ENCODE data around the gene SCGN. TPM values are rescaled to one million over a fixed set of nuclear protein-coding genes. Genes with fewer than 3 reads are reported as not detected.

SCGN gene
- total RNA-seq, 4 donors from 2014 or later, result 3.6 to 13.0 (median 5.0) TPM

DNA sequence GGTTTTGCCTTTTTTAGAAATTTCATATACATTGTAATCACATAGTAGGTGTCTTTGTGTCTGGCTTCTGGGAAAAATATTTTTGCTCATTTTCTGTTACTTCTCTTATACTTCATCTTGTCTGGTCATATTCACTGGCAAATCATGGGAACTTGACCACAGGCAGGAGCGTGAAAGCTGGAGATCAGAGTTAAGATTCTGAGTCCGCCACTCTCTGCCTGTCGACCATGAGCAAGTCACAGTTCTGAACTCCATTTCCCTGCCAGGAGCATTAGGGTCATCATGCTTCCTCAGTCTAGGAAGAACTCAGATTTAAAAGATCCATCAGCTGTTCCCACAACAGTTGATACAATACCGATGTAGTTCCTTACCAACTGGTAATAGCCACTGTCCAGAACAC lies 12.4 kb upstream of the SCGN start:
- H3K4me1 ChIP-seq, result peaks cover 0 to 8% (median 0%) of the 10 kb centered on the region in 4 donors
- no peak for TF ChIP-seq EP300 (IDR thresholded peaks at IDR 0.05; ENCODE audit: low read depth)
- no peaks in the 10 kb centered on the region for H3K36me3 ChIP-seq
- no peak overlapping the region for H3K4me3 ChIP-seq
- no peak for DNase-seq
- H3K9me3 ChIP-seq, result no peaks in the 10 kb centered on the region
- intact Hi-C loops (cut with DNase I; ENCODE audit: low total_unique reads) (no loop called here), in situ Hi-C loops (cut with MboI; ENCODE audit: low pct_ligation_motif_present in 1 of 4, low pct_unique_long_range_greater_than_20kb in 1 of 4, low sequenced_read_pairs in 3 of 4) (no loop called here)
- peaks cover 6% of the 10 kb centered on the region for H3K27me3 ChIP-seq
- H3K27ac ChIP-seq, result no peak overlapping the region
- 85 to 89% methylated on average over 2 to 4 of the region's 4 CpGs for WGBS, 2 donors (ENCODE audit: low coverage in 1 of 2)

DNA sequence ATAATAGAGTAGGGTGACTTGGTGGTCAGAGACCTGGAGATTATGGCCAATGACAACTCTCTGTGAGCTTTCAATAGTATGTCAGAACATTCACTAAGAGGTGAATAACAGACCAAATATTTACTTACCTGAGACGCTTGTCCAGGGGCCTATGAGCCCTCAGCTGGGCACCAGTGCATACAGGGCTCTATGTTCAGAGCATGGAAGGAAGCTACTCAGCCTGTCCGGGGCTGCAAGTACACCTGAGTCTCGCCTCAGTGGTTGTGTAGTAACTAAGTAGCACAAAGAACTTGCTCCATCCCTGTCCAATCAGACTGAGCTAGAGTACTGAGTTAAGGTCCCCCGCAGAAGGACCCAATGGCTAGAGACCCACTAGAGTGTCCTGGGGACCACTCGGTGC lies 11.6 kb upstream of the SCGN start:
- intact Hi-C loops (cut with DNase I; ENCODE audit: low total_unique reads), result no loop called here
- peaks cover 0 to under 1% (median 0%) of the 10 kb centered on the region in 4 donors for H3K4me1 ChIP-seq
- WGBS, 2 donors (ENCODE audit: low coverage in 1 of 2), result 82 to 93% methylated on average over 2 to 5 of the region's 5 CpGs

DNA sequence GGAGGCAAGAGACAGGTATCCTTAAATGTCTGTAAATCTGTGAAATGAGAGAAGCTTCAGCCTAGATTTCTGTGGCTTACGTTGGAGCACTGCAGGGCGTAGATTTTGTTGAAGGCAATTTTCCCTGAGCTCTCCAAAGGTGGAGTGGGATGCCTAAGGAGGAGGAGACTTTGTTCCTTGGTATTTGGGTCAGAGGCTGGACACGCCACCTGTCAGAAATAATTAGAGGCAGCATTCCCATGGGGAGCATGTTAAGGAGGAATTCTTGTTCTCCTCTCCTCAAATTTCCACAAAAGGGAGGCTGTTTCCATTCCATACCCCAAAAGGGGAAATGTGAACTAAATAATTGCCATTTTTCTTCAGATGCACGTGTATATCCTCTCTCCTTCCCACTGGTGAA lies 11.1 kb upstream of the SCGN start:
- no peak overlapping the region for H3K4me3 ChIP-seq
- in situ Hi-C loops (cut with MboI; ENCODE audit: low pct_ligation_motif_present in 1 of 4, low pct_unique_long_range_greater_than_20kb in 1 of 4, low sequenced_read_pairs in 3 of 4) (no loop called here), intact Hi-C loops (cut with DNase I; ENCODE audit: low total_unique reads) (no loop called here)
- no peak overlapping the region for H3K27ac ChIP-seq
- TF ChIP-seq EP300 (IDR thresholded peaks at IDR 0.05; ENCODE audit: low read depth) (no peak), POLR2AphosphoS5 (IDR thresholded peaks at IDR 0.05) (no peak), CTCF (IDR thresholded peaks at IDR 0.05) (no peak), POLR2A (IDR thresholded peaks at IDR 0.05) (no peak)
- no peaks in the 10 kb centered on the region for H3K9me3 ChIP-seq
- DNase-seq, result no peak
- no peaks in the 10 kb centered on the region for H3K36me3 ChIP-seq
- peaks cover 7% of the 10 kb centered on the region for H3K27me3 ChIP-seq
- no peaks in the 10 kb centered on the region for H3K4me1 ChIP-seq
- 82 to 87% methylated on average over 4 of the region's 4 CpGs for WGBS, 2 donors (ENCODE audit: low coverage in 1 of 2)

More for the DNA sequence above, 11.6 kb upstream of the SCGN start:
- DNase-seq, result no peak
- in situ Hi-C loops (cut with MboI; ENCODE audit: low pct_ligation_motif_present in 1 of 4, low pct_unique_long_range_greater_than_20kb in 1 of 4, low sequenced_read_pairs in 3 of 4), result no loop called here
- peaks cover 6% of the 10 kb centered on the region for H3K27me3 ChIP-seq
- H3K4me3 ChIP-seq, result no peak overlapping the region
- H3K27ac ChIP-seq, result no peak overlapping the region
- no peak for TF ChIP-seq CTCF (IDR thresholded peaks at IDR 0.05)
- TF ChIP-seq POLR2A (IDR thresholded peaks at IDR 0.05), result no peak
- TF ChIP-seq EP300 (IDR thresholded peaks at IDR 0.05; ENCODE audit: low read depth), result no peak
- TF ChIP-seq POLR2AphosphoS5 (IDR thresholded peaks at IDR 0.05), result no peak
- no peaks in the 10 kb centered on the region for H3K9me3 ChIP-seq
- no peaks in the 10 kb centered on the region for H3K36me3 ChIP-seq

DNA sequence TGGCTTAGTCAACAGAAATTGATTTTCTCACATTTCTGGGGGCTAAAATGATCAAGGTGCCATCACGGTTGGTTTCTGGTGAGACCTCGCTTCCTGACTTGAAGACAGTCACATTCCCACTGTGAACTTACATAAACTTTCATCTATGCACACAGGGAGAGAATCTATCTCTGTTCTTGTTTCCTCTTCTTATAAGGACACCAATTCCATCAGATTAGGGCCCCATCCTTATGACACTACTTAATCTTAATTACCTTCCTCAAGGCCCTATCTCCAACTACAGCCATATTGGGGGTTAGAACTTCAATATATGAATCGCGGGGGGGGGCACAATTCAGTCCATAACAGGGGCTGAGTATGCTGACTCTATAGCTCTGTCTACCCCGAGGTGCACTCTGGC lies 10.6 kb upstream of the SCGN start:
- no peaks in the 10 kb centered on the region for H3K9me3 ChIP-seq
- intact Hi-C loops (cut with DNase I; ENCODE audit: low total_unique reads), result no loop called here
- 65 to 67% methylated on average over 5 of the region's 5 CpGs for WGBS, 2 donors (ENCODE audit: low coverage in 1 of 2)
- H3K4me1 ChIP-seq, result no peaks in the 10 kb centered on the region
- no peak for DNase-seq
- no peaks in the 10 kb centered on the region for H3K36me3 ChIP-seq
- in situ Hi-C loops (cut with MboI; ENCODE audit: low pct_ligation_motif_present in 1 of 4, low pct_unique_long_range_greater_than_20kb in 1 of 4, low sequenced_read_pairs in 3 of 4), result no loop called here
- peaks cover 12% of the 10 kb centered on the region for H3K27me3 ChIP-seq
- no peak overlapping the region for H3K27ac ChIP-seq
- TF ChIP-seq EP300 (IDR thresholded peaks at IDR 0.05; ENCODE audit: low read depth) (no peak), POLR2AphosphoS5 (IDR thresholded peaks at IDR 0.05) (no peak), CTCF (IDR thresholded peaks at IDR 0.05) (no peak), POLR2A (IDR thresholded peaks at IDR 0.05) (no peak)
- H3K4me3 ChIP-seq, result no peak overlapping the region

- no peaks in the 10 kb centered on the region for H3K9me3 ChIP-seq
- no peaks in the 10 kb centered on the region for H3K4me1 ChIP-seq
- in situ Hi-C loops (cut with MboI; ENCODE audit: low pct_ligation_motif_present in 1 of 4, low pct_unique_long_range_greater_than_20kb in 1 of 4, low sequenced_read_pairs in 3 of 4) (no loop called here), intact Hi-C loops (cut with DNase I; ENCODE audit: low total_unique reads) (no loop called here)
- peaks cover 14% of the 10 kb centered on the region for H3K27me3 ChIP-seq
- no peak overlapping the region for H3K27ac ChIP-seq
- WGBS, 2 donors (ENCODE audit: low coverage in 1 of 2), result 82 to 88% methylated on average over 3 of the region's 3 CpGs
- DNase-seq, result no peak
- H3K36me3 ChIP-seq, result no peaks in the 10 kb centered on the region
- H3K4me3 ChIP-seq, result no peak overlapping the region
- TF ChIP-seq POLR2AphosphoS5 (IDR thresholded peaks at IDR 0.05) (no peak), EP300 (IDR thresholded peaks at IDR 0.05; ENCODE audit: low read depth) (no peak), CTCF (IDR thresholded peaks at IDR 0.05) (no peak), POLR2A (IDR thresholded peaks at IDR 0.05) (no peak)
Measured at GRCh38 chr6:25641940-25642666, 9.9 kb upstream of the SCGN start.

All from transverse colon (tissue), 4 donors.